ENCODE results near the gene PRDM7. TPM values are rescaled to one million over a fixed set of nuclear protein-coding genes. Genes with fewer than 3 reads are reported as not detected.
A peak's percentile ranks its signal among the peaks of the same experiment; 100 is the strongest.
"Not testable (repeated sequence)": the region's sequence is repeated elsewhere in the genome, so short reads cannot be mapped to it uniquely, and the experiment has no call there.

PRDM7 gene
- total RNA-seq (2014; rRNA removed; shearing (Covaris generic)): not detected in 2 replicates

- DNase-seq (ENCODE audit: low spot score): peak; percentile 99
Observed at GRCh38 chr16:90077240-90077756, at the start of gene PRDM7. Gene PRDM7, minus strand, starts transcription at chr16:90077331. Its CDS starts 1,421 bp downstream, at chr16:90075910.

GRCh38 chr16:90121846-90122245 is 44.7 kb upstream of the PRDM7 start:
- DNase-seq (ENCODE audit: low spot score): not testable (repeated sequence)

DNA sequence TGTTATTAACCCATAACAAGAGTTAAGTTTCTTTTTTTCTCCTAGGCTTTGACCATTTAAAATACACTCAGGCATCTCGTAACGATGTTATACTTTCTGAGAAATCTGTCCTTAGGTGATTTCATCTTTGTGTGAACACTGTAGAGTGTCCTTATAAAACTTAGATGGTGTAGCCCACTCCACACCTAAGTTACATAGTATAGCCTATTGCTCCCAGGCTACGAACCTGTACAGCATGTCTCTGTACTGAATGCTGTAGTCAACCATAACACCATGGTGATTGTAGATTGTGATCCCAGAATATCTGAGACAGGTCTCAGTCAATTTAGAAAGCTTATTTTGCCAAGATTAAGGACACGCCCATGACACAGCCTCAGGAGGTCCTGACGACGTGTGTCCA is 30.5 kb upstream of the PRDM7 start:
- not testable (repeated sequence) for DNase-seq (ENCODE audit: low spot score)

GRCh38 chr16:90107060-90107459 is 29.9 kb upstream of the PRDM7 start:
- DNase-seq (ENCODE audit: low spot score): not testable (repeated sequence)

DNA sequence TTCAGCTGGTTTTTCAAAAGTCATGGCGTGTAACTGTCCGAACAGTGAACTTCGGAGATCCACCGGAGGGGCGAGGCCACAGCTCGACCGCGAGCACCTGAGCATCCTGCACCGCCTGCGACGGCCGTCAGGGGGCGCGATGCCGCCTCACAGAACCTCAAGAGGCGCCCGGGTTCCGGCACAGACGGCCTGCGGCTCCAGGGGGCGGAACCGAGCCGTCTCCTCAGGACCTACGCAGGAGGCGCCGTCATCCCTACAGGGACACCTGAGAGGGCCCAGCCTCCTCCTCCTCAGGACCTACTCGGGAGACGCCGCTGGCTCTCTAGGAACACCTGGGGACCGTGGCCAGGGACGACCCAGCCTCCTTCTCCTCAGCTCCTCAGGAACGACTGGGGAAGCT is 29.1 kb upstream of the PRDM7 start:
- DNase-seq (ENCODE audit: low spot score): not testable (repeated sequence)

DNA sequence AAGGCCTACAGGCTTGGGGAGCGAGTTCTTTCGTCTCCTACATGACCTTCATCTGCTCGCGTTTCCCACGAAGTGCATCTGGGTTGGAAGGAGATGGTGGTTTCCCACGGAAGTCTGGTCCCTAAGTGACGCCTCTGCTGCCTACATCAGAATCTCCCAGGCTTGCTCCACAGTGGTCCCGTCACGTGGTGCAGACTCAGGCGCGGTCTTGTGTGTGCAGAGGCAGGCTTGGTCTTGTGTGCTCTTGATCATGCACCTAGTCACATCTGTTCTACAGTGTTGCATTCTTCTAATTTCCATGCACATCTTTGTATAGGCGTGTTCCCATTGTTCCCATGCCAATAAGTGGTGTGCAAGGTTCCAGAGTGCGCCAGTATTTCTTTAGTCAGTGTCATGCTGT is 27.6 kb upstream of the PRDM7 start:
- not testable (repeated sequence) for DNase-seq (ENCODE audit: low spot score)

DNA sequence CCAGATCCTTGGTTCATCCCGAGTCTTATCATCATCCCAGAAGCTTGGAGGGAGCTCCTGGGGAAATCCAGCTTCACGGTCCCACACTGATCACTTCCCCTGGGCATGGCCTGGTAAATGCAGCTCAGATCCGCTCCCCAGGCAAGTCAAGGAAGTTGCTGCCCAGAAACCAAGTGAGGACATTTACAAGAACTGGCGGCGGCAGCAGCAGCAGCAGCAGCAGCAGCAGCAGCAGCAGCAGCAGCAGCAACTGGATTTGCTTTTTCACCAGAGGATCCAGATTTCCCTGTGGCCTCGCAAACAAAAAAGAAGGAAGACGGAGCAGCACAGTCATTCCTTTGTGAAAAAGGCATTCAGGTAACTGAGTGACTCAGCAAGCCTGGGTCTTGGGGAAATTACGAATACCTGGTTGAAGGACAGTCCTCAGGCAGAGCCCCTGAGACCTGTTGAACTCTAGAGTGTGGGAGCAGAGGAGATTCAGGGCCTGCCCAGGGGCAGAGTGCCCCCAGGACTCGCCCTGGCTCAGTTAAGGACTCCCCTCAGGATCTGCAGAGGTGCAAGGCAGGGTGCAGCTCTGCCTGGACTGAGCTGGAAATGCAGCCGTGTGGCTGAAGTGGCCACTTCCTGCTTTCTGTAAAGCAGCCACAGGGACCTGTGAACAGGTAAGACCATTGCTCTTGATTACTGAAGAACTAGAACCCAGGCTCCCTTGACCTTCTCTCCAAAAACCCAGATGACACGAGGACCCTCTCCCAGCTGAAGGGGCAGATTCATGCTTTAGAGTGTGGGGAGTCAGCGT is 25.2 kb upstream of the PRDM7 start:
- not testable (repeated sequence) for DNase-seq (ENCODE audit: low spot score)

GRCh38 chr16:90101332-90101731 is 24.2 kb upstream of the PRDM7 start:
- not testable (repeated sequence) for DNase-seq (ENCODE audit: low spot score)

DNA sequence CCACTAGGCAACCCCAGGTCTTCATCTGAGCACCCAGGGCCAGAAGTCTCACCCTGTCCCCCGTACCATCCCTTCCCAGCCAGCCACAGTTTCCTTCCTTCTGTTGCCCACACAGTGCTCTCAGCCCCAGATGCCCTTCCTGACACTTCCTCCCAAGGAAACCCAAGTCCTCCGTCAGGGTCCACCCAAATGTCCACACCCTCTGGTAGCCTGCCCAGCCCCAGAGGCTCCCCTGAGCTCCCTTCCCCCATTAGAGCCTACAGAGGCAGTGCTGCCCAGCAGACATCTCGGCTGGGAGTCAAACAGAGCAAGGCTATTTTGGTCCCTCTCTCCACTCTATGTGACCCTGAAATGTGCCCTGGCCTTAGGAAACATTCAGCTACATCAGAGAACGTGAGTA is 23.7 kb upstream of the PRDM7 start:
- DNase-seq (ENCODE audit: low spot score): not testable (repeated sequence)

GRCh38 chr16:90100229-90100628 is 23.1 kb upstream of the PRDM7 start:
- DNase-seq (ENCODE audit: low spot score): not testable (repeated sequence)

- not testable (repeated sequence) for DNase-seq (ENCODE audit: low spot score)
Observed at GRCh38 chr16:90098936-90099335, 21.8 kb upstream of the PRDM7 start.

- not testable (repeated sequence) for DNase-seq (ENCODE audit: low spot score)
Observed at GRCh38 chr16:90097010-90097684, 20.0 kb upstream of the PRDM7 start.

DNA sequence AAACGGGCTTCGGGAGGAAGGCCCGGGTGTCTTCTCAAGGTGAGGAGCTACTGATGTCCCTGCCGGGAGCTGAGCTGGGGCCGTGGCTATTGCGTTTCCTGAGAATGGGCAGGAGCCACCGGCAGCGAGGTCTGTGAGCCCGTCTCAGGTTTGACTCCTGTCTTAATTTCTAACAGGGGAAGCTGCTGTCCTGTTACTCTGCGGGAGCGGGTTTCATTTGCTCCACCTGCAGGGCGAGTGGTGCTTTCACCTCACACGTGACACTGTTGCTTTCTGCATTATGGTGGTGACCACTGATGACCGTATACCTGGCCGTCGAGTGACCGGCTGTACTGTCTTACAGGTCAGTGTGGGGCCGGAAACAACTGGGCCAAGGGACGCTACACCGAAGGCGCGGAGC is 17.7 kb upstream of the PRDM7 start:
- DNase-seq (ENCODE audit: low spot score): not testable (repeated sequence)

- DNase-seq (ENCODE audit: low spot score): not testable (repeated sequence)
Observed at GRCh38 chr16:90094296-90094695, 17.2 kb upstream of the PRDM7 start.

- not testable (repeated sequence) for DNase-seq (ENCODE audit: low spot score)
Observed at GRCh38 chr16:90093799-90094198, 16.7 kb upstream of the PRDM7 start.

- not testable (repeated sequence) for DNase-seq (ENCODE audit: low spot score)
Observed at GRCh38 chr16:90092781-90093180, 15.7 kb upstream of the PRDM7 start.

DNA sequence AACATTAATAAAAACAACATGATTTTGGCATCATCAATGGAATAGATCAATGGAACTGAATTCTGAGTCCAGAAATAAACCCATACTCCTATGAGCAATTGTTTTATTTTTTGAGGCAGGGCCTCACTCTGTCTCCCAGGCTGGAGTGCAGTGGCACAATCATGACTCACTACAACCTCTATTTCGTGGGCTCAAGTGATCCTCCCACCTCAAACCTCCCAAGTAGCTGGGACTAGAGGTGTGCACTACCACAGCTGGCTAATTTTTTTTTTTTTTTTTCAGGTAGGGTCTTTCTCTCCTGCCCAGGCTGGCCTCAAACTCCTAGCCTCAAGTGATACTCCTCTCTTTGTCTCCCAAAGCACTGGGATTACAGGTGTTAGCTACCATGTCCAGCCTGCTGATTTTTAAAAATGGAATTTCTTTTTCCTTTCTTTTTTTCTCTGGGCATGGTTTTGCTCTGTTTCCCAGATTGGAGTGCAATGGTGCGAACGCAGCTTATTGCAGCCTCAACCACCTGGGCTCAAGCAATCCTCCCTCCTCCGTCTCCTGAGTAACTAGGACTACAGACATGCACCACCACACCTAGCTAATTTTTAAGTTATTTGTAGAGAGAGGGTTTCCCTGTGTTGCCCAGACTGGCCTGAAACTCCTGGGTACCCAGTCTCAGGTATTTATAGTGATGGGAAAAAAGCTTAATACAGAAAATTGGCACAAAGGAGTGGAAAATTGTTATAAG is 7.3 kb upstream of the PRDM7 start:
- DNase-seq (ENCODE audit: low spot score): no peak

DNA sequence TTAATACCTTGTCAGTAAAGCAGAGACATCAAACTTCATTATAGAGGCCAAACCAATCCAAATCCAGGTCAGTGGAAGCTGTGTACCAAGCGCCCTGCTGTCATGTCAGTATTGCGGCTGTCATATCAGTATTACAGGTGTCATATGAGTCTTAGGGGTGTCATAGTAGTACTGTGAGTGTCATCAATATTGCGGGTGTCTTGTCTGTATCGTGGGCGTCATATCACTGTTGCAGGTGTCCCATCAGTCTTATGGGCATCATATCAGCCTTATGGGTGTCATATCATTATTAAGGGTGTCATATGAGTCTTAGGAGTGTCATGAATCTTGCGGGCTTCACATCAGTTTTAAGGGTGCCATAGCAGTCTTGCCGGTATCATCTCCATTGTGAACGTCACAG is 6.0 kb upstream of the PRDM7 start:
- no peak for DNase-seq (ENCODE audit: low spot score)

DNA sequence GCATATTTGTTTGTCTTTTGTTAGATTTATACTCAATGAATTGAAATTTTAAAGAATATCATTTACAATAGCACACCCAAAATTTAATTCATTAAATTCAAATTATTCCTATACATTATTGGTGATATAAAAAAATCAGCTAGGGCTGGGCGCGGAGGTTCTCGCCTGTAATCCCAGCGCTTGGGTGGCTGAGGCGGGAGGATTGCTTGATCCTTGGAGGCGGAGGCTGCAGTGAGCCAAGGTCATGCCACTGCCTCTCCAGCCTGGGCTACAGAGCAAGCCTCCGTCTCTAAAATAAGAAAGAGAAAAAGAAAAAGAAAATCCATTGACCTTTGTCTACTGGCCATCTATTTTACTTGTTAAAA is 4.5 kb upstream of the PRDM7 start:
- DNase-seq (ENCODE audit: low spot score): no peak

DNA sequence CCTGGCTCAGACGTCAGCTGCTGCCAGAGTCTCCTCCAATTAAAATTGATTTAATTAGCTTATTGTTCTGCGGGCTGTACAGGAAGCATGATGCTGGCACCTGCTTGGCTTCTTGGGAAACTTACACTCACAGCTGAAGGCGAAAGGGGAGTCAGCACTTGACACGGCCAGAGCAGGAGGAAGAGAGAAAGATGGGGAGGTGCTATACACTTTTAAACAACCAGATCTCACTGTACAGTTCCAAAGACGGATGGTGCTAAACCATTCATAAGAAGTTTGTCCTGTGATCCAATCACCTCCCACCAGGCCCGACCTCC is 1.4 kb upstream of the PRDM7 start:
- no peak for DNase-seq (ENCODE audit: low spot score)

DNA sequence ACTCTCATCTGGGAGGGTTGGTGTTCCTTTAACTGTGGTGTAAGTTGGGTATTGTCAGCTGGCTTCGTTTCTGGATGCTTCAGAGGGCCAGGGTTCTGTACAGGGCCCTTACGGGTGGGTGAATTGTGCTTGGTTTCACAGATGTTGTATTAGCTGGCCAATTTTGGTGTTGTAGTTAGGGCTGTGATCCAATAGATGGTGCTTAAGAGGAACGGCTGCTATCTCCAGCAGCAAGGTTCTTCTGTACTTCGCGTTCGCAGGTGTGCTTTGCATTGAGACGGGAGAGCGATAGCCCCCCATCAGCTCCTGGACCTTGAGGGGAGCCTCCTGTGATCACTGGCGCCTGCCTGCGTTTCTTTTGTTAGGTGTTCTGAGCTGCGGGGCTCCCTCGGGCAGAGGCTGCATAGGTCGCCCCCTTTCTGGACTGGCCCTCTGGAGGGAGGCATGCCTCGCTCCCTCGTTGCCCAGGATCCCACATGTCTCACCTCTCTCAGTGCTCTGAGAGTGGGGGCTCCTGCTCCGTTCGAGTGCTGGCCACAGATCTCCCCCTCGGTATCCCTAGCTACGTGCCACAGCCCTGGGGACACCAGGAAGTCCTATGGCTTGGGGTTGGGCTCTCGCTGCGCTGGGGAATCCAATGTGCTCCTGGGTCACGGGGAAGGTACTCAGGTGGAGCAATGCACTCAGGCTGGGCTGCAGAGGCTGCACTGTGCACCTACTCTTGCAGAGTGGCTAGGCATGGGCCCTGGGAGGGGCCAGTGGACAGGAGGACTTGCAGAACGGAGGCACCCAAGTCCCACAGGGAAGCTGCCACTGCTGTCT is 837 bp upstream of the PRDM7 start:
- peak; percentile 71 for DNase-seq (ENCODE audit: low spot score)
